Esophagus muscularis mucosa (tissue), 4 donors: ENCODE measurements around the gene GNAS-AS1. TPM values are rescaled to one million over a fixed set of nuclear protein-coding genes. Genes with fewer than 3 reads are reported as not detected.
A peak's percentile ranks its signal among the peaks of the same experiment; 100 is the strongest.

ENCODE experiments used
- DNase-seq: peaks from one replicate; pipeline ENCODE4 v3.0.0-alpha.2; 2017; ENCODE audit errors: extremely low spot score
- H3K27ac ChIP-seq, 4 donors: fragments of 200-600 bp; sonication (generic); replicated peaks in 1 of 4; 1 replicate in 3 of 4; 2 replicates in 1 of 4; pipeline ENCODE4 v1.5.1; 2016 to 2019; ENCODE audit warnings: mild to moderate bottlenecking in 1 of 4
- H3K27me3 ChIP-seq, 4 donors: fragments of 200-600 bp; sonication (generic); one replicate each; pipeline versions ENCODE4 v1.5.1 to v1.6.0; 2016 to 2019
- H3K36me3 ChIP-seq, 4 donors: fragments of 200-600 bp; sonication (generic); one replicate each; pipeline ENCODE4 v1.5.1; 2016 to 2019
- H3K4me1 ChIP-seq, 4 donors: fragments of 200-600 bp; sonication (generic); one replicate each; pipeline ENCODE4 v1.5.1; 2016 to 2019
- H3K4me3 ChIP-seq, 4 donors: fragments of 200-600 bp; sonication (generic); 1 replicate in 2 of 4; 2 replicates in 2 of 4; pipeline ENCODE4 v1.5.1; 2016 to 2019; ENCODE audit warnings: mild to moderate bottlenecking in 4 of 4, moderate library complexity in 1 of 4
- H3K9me3 ChIP-seq, 4 donors: fragments of 200-600 bp; sonication (generic); 1 replicate in 3 of 4; 2 replicates in 1 of 4; pipeline ENCODE4 v1.5.1; 2016 to 2019
- CTCF ChIP-seq, 3 experiments: fragments of 200-600 bp in 2 of 3; fragments of 450-650 bp in 1 of 3; sonication (generic) in 2 of 3; IDR thresholded peaks; one replicate each; pipeline ENCODE4 v1.5.1; 2017 to 2019; ENCODE audit warnings: antibody characterized with exemption in 3 of 3, mild to moderate bottlenecking in 2 of 3, moderate library complexity in 1 of 3
- EP300 ChIP-seq: sonication (generic); formaldehyde crosslinking; IDR thresholded peaks from one replicate; pipeline ENCODE4 v1.6.1; 2017; ENCODE audit warnings: antibody characterized with exemption
- POLR2A ChIP-seq: fragments of 450-650 bp; IDR thresholded peaks from one replicate; pipeline ENCODE4 v1.6.1; 2017; ENCODE audit warnings: antibody characterized with exemption, moderate library complexity, mild to moderate bottlenecking, low read depth
- POLR2AphosphoS5 ChIP-seq, 2 donors: sonication (generic); formaldehyde crosslinking; IDR thresholded peaks; one replicate each; pipeline ENCODE4 v1.6.1; 2017; ENCODE audit warnings: antibody characterized with exemption in 2 of 2
- WGBS: methylation state at CpG from one replicate; pipeline ENCODE4 v1.1.5; 2018; 5-methylcytosine and 5-hydroxymethylcytosine counted together
- intact Hi-C: fragments of 100-400 bp; cut with DNase I; formaldehyde crosslinking; loops from one replicate; pipeline ENCODE4 v1.15.1; 2023
- total RNA-seq, 4 donors: library from RNA; depleted of rRNA; stranded (reverse); fragments of >200 nt; gene quantifications; one replicate each; pipeline versions ENCODE4 v1.1.0 to v1.2.1, GENCODE V29; 2016

The GNAS-AS1 gene
- total RNA-seq, 4 donors from 2014 or later = 0.13 to 0.42 (median 0.23) TPM; not detected in 1

GRCh38 chr20:58842276-58842675, 8.4 kb downstream of the GNAS-AS1 start:
- intact Hi-C loops = no loop called here
- H3K27me3 ChIP-seq = peaks cover 0 to 78% (median 14%) of the 10 kb centered on the region in 4 donors
- no peak for DNase-seq
- H3K4me1 ChIP-seq = peaks cover 0 to 27% (median 20%) of the 10 kb centered on the region in 4 donors
- H3K9me3 ChIP-seq = no peaks in the 10 kb centered on the region
- no peak overlapping the region for H3K27ac ChIP-seq
- WGBS = 60% methylated on average over 20 of the region's 20 CpGs
- no peaks in the 10 kb centered on the region for H3K36me3 ChIP-seq
- H3K4me3 ChIP-seq = no peak overlapping the region
- no peak for TF ChIP-seq POLR2AphosphoS5 (IDR thresholded peaks at IDR 0.05)
- TF ChIP-seq EP300 = no peak
- TF ChIP-seq CTCF (IDR thresholded peaks at IDR 0.05) = no peak
- TF ChIP-seq POLR2A = no peak

GRCh38 chr20:58841539-58842264, 9.0 kb downstream of the GNAS-AS1 start:
- no peak for TF ChIP-seq CTCF (IDR thresholded peaks at IDR 0.05)
- no peak for TF ChIP-seq POLR2AphosphoS5 (IDR thresholded peaks at IDR 0.05)
- TF ChIP-seq EP300 = no peak
- no peak for DNase-seq
- no peak overlapping the region for H3K27ac ChIP-seq
- H3K27me3 ChIP-seq = peaks cover 0 to 78% (median 14%) of the 10 kb centered on the region in 4 donors
- no peaks in the 10 kb centered on the region for H3K9me3 ChIP-seq
- no peak overlapping the region for H3K4me3 ChIP-seq
- no peaks in the 10 kb centered on the region for H3K36me3 ChIP-seq
- peaks cover 0 to 27% (median 20%) of the 10 kb centered on the region in 4 donors for H3K4me1 ChIP-seq
- intact Hi-C loops = no loop called here
- 35% methylated on average over 40 of the region's 58 CpGs for WGBS

- Histone ChIP-seq H3K9me3 (no peaks in the 10 kb centered on the region), H3K27me3 (peaks cover 0 to 73% (median 14%) of the 10 kb centered on the region in 4 donors), H3K4me1 (peaks cover 0 to 27% (median 20%) of the 10 kb centered on the region in 4 donors), H3K27ac (no peak overlapping the region), H3K4me3 (no peak overlapping the region), H3K36me3 (no peaks in the 10 kb centered on the region)
- intact Hi-C loops = no loop called here
- no peak for TF ChIP-seq EP300
- no peak for TF ChIP-seq POLR2AphosphoS5 (IDR thresholded peaks at IDR 0.05)
- TF ChIP-seq POLR2A = no peak
- TF ChIP-seq CTCF (IDR thresholded peaks at IDR 0.05) = no peak
- WGBS = 62% methylated on average over 50 of the region's 51 CpGs
- DNase-seq = no peak
Measured at GRCh38 chr20:58840816-58841538, 9.7 kb downstream of the GNAS-AS1 start.

GRCh38 chr20:58839991-58840747, 10.5 kb downstream of the GNAS-AS1 start:
- TF ChIP-seq POLR2AphosphoS5 (IDR thresholded peaks at IDR 0.05) = no peak
- no peak for TF ChIP-seq POLR2A
- TF ChIP-seq CTCF (IDR thresholded peaks at IDR 0.05) = no peak
- no peak for TF ChIP-seq EP300
- H3K4me1 ChIP-seq = peaks cover 0 to 27% (median 20%) of the 10 kb centered on the region in 4 donors
- H3K27me3 ChIP-seq = peaks cover 0 to 66% (median 14%) of the 10 kb centered on the region in 4 donors
- H3K9me3 ChIP-seq = no peaks in the 10 kb centered on the region
- intact Hi-C loops = loop anchor here (10.0 kb wide), 1 partner anchor 355 kb away; no protein-coding TSS in a partner anchor
- no peak for DNase-seq
- 75% methylated on average over 51 of the region's 67 CpGs for WGBS
- H3K36me3 ChIP-seq = no peaks in the 10 kb centered on the region
- H3K4me3 ChIP-seq = peak overlapping the region; percentile 20 to 36 (median 29)
- no peak overlapping the region for H3K27ac ChIP-seq
